ENCODE data around the gene FHIT.

Gene FHIT

GRCh38 chr3:61060411-61060861 lies 190.8 kb downstream of the FHIT start:
- Histone ChIP-seq H3K4me3 (ENCODE audit: low read depth in 1 of 2, low read length in 1 of 2) (no peak overlapping the region), H3K4me1 (ENCODE audit: control insufficient read depth in 1 of 2, insufficient read depth in 1 of 2, low read depth in 1 of 2, low read length in 1 of 2) (no peaks in the 10 kb centered on the region), H3K36me3 (no peaks in the 10 kb centered on the region), H3K27ac (no peak overlapping the region), H3K27me3 (no peaks in the 10 kb centered on the region), H3K9me3 (no peaks in the 10 kb centered on the region)
- no peak for TF ChIP-seq CTCF (IDR thresholded peaks at IDR 0.05)

GRCh38 chr3:61058836-61059235 lies 192.4 kb downstream of the FHIT start:
- H3K36me3 ChIP-seq: no peaks in the 10 kb centered on the region
- TF ChIP-seq CTCF (IDR thresholded peaks at IDR 0.05): no peak
- H3K4me3 ChIP-seq (ENCODE audit: low read depth in 1 of 2, low read length in 1 of 2): no peak overlapping the region
- H3K27ac ChIP-seq: peak overlapping the region; percentile 51
- no peaks in the 10 kb centered on the region for H3K4me1 ChIP-seq (ENCODE audit: control insufficient read depth in 1 of 2, insufficient read depth in 1 of 2, low read depth in 1 of 2, low read length in 1 of 2)
- H3K9me3 ChIP-seq: no peaks in the 10 kb centered on the region
- H3K27me3 ChIP-seq: no peaks in the 10 kb centered on the region

- no peaks in the 10 kb centered on the region for H3K36me3 ChIP-seq
- no peak overlapping the region for H3K27ac ChIP-seq
- TF ChIP-seq CTCF (IDR thresholded peaks at IDR 0.05): no peak
Measured at GRCh38 chr3:61057464-61057863, 193.8 kb downstream of the FHIT start.

GRCh38 chr3:61055447-61055846 lies 195.8 kb downstream of the FHIT start:
- Histone ChIP-seq H3K36me3 (no peaks in the 10 kb centered on the region), H3K4me1 (ENCODE audit: control insufficient read depth in 1 of 2, insufficient read depth in 1 of 2, low read depth in 1 of 2, low read length in 1 of 2) (no peaks in the 10 kb centered on the region), H3K27ac (no peak overlapping the region), H3K4me3 (ENCODE audit: low read depth in 1 of 2, low read length in 1 of 2) (no peak overlapping the region), H3K9me3 (no peaks in the 10 kb centered on the region), H3K27me3 (no peaks in the 10 kb centered on the region)
- no peak for TF ChIP-seq CTCF (IDR thresholded peaks at IDR 0.05)

More at GRCh38 chr3:61057464-61057863, 193.8 kb downstream of the FHIT start:
- Histone ChIP-seq H3K27me3 (no peaks in the 10 kb centered on the region), H3K4me3 (ENCODE audit: low read depth in 1 of 2, low read length in 1 of 2) (no peak overlapping the region), H3K9me3 (no peaks in the 10 kb centered on the region), H3K4me1 (ENCODE audit: control insufficient read depth in 1 of 2, insufficient read depth in 1 of 2, low read depth in 1 of 2, low read length in 1 of 2) (no peaks in the 10 kb centered on the region)

GRCh38 chr3:61053781-61054496 lies 197.3 kb downstream of the FHIT start:
- no peaks in the 10 kb centered on the region for H3K4me1 ChIP-seq (ENCODE audit: control insufficient read depth in 1 of 2, insufficient read depth in 1 of 2, low read depth in 1 of 2, low read length in 1 of 2)
- H3K27ac ChIP-seq: no peak overlapping the region
- no peaks in the 10 kb centered on the region for H3K9me3 ChIP-seq
- no peak for TF ChIP-seq CTCF (IDR thresholded peaks at IDR 0.05)
- H3K36me3 ChIP-seq: no peaks in the 10 kb centered on the region
- H3K27me3 ChIP-seq: no peaks in the 10 kb centered on the region
- no peak overlapping the region for H3K4me3 ChIP-seq (ENCODE audit: low read depth in 1 of 2, low read length in 1 of 2)

All from neutrophil (primary cell).